Measurements from ENCODE around the gene NIBAN1. TPM values are rescaled to one million over a fixed set of nuclear protein-coding genes. Genes with fewer than 3 reads are reported as not detected.

Gene NIBAN1
- total and polyA plus RNA-seq, 9 of the 15 experiments (the other 6 are each of a cell fraction or from before 2014, with no cell fraction given) = 1.5 to 26.6 (median 16.2) TPM

DNA sequence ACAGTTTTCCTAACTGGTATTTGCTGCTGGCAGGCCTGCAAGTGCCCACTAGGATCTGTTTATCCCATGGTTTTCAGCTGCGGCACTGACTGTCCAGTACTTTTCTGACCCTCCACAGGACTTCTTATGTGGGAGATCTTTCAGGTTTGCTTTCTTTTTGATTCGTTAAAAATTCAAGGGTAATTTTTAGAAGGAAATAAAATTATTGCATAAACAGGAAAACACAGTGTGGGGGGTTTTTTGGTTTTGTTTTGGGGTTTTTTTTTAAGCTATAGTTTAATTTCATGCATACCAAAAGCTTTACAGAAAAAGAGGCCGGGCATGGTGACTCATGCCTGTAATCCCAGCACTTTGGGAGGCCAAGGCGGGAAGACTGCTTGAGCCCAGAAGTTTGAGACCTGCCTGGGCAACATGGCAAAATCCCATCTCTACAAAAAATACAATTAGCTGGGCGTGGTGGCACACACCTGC is 3.6 kb downstream of the NIBAN1 start:
- no peak for DNase-seq (ENCODE audit: extremely low read depth in 1 of 4, low spot score in 3 of 4)
- in situ Hi-C loops (cut with MboI) = no loop called here
- BruUV-seq (replicated peaks) = no TSS peak
- TF ChIP-seq DIDO1 (tag; IDR thresholded peaks at IDR 0.05; ENCODE audit: low read depth) (no peak), JUND (IDR thresholded peaks at IDR 0.05; ENCODE audit: borderline replicate concordance, low read depth, low read length) (0 out of 2 replicates have a peak, but pooled peaks have one; percentile 18), JUND (tag; IDR thresholded peaks at IDR 0.05; ENCODE audit: borderline replicate concordance, low read depth, low read length) (peak; percentile 20; the same call in 1 of the 3 replicates), RBM34 (IDR thresholded peaks at IDR 0.05; ENCODE audit: borderline replicate concordance, insufficient read depth, low read length) (no peak), RBFOX2 (IDR thresholded peaks at IDR 0.05; ENCODE audit: low read depth, low read length) (no peak), PHF21A (IDR thresholded peaks at IDR 0.05; ENCODE audit: borderline replicate concordance, low read depth) (no peak), LARP7 (IDR thresholded peaks at IDR 0.05) (no peak), MAFG (tag; conservative IDR thresholded peaks at IDR 0.05) (no peak), IFI16 (CRISPR knock-in tag; IDR thresholded peaks at IDR 0.05) (no peak), RBBP5 (IDR thresholded peaks at IDR 0.05; ENCODE audit: borderline replicate concordance, insufficient read depth, low read length, poor library complexity, severe bottlenecking) (no peak), FOXA3 (CRISPR knock-in tag; conservative IDR thresholded peaks at IDR 0.05 in 1 of 2, IDR thresholded peaks at IDR 0.05 in 1 of 2) (no peak)
- TF ChIP-seq, protein P1, sequence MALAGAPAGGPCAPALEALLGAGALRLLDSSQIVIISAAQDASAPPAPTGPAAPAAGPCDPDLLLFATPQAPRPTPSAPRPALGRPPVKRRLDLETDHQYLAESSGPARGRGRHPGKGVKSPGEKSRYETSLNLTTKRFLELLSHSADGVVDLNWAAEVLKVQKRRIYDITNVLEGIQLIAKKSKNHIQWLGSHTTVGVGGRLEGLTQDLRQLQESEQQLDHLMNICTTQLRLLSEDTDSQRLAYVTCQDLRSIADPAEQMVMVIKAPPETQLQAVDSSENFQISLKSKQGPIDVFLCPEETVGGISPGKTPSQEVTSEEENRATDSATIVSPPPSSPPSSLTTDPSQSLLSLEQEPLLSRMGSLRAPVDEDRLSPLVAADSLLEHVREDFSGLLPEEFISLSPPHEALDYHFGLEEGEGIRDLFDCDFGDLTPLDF (CRISPR knock-in tag; IDR thresholded peaks at IDR 0.05) = no peak
- TF ChIP-seq, protein P2, sequence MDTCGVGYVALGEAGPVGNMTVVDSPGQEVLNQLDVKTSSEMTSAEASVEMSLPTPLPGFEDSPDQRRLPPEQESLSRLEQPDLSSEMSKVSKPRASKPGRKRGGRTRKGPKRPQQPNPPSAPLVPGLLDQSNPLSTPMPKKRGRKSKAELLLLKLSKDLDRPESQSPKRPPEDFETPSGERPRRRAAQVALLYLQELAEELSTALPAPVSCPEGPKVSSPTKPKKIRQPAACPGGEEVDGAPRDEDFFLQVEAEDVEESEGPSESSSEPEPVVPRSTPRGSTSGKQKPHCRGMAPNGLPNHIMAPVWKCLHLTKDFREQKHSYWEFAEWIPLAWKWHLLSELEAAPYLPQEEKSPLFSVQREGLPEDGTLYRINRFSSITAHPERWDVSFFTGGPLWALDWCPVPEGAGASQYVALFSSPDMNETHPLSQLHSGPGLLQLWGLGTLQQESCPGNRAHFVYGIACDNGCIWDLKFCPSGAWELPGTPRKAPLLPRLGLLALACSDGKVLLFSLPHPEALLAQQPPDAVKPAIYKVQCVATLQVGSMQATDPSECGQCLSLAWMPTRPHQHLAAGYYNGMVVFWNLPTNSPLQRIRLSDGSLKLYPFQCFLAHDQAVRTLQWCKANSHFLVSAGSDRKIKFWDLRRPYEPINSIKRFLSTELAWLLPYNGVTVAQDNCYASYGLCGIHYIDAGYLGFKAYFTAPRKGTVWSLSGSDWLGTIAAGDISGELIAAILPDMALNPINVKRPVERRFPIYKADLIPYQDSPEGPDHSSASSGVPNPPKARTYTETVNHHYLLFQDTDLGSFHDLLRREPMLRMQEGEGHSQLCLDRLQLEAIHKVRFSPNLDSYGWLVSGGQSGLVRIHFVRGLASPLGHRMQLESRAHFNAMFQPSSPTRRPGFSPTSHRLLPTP (IDR thresholded peaks at IDR 0.05; ENCODE audit: borderline replicate concordance, extremely low read depth, insufficient read length) = no peak
- TF ChIP-seq, protein P3, sequence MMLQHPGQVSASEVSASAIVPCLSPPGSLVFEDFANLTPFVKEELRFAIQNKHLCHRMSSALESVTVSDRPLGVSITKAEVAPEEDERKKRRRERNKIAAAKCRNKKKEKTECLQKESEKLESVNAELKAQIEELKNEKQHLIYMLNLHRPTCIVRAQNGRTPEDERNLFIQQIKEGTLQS (IDR thresholded peaks at IDR 0.05) = peak; percentile 35; the same call in 1 of the 2 replicates
- TF ChIP-seq, protein P3 (CRISPR knock-in tag; conservative IDR thresholded peaks at IDR 0.05) = no peak
- TF ChIP-seq, protein P4, sequence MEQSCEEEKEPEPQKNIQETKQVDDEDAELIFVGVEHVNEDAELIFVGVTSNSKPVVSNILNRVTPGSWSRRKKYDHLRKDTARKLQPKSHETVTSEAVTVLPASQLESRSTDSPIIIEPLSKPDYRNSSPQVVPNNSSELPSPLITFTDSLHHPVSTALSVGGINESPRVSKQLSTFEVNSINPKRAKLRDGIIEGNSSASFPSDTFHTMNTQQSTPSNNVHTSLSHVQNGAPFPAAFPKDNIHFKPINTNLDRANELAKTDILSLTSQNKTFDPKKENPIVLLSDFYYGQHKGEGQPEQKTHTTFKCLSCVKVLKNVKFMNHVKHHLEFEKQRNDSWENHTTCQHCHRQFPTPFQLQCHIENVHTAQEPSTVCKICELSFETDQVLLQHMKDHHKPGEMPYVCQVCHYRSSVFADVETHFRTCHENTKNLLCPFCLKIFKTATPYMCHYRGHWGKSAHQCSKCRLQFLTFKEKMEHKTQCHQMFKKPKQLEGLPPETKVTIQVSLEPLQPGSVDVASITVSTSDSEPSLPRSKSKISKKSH (CRISPR knock-in tag; IDR thresholded peaks at IDR 0.05) = no peak

More for the DNA sequence above, 3.6 kb downstream of the NIBAN1 start:
- no peaks in the 10 kb centered on the region for H3K27me3 ChIP-seq (ENCODE audit: control insufficient read depth in 2 of 2, insufficient read depth in 2 of 2, low read length in 2 of 2)
- no peak overlapping the region for H3K4me2 ChIP-seq (ENCODE audit: insufficient read depth, low read length)
- H3K36me3 ChIP-seq (ENCODE audit: control insufficient read depth, insufficient read depth, low read length) = no peaks in the 10 kb centered on the region
- 50% methylated on average over 5 of the region's 5 CpGs for WGBS (ENCODE audit: insufficient coverage, low coverage, missing lambda C conversion rate)
- no peaks in the 10 kb centered on the region for H3K9me1 ChIP-seq (ENCODE audit: control insufficient read depth, insufficient read depth, low read length)
- no peak overlapping the region for H3K9ac ChIP-seq (ENCODE audit: insufficient read depth in 1 of 2, low read depth in 2 of 2, low read length in 2 of 2)
- ChIA-PET CTCF (ENCODE audit: low intra/inter-chr PET ratio) (no interaction called here), POLR2A (interaction anchor here (0.7 to 8.3 kb wide), 6 partner anchors 9 to 197 kb away, joined by 3 to 63 read pairs (median 3); no protein-coding TSS in a partner anchor)
- intact Hi-C loops (cut with micrococcal nuclease) = no loop called here
- ATAC-seq (no peak), FAIRE-seq (no peak)
- no peaks in the 10 kb centered on the region for H3K9me3 ChIP-seq (replicated peaks; ENCODE audit: control insufficient read depth, insufficient read depth, low read depth, low read length)
- no peak overlapping the region for H3K4me3 ChIP-seq
- H3K79me2 ChIP-seq (ENCODE audit: control insufficient read depth, insufficient read depth, low read length) = peaks cover 48% of the 10 kb centered on the region
- no peaks in the 10 kb centered on the region for H4K20me1 ChIP-seq (replicated peaks; ENCODE audit: control insufficient read depth, insufficient read depth, low read length)
- no peak overlapping the region for H3K27ac ChIP-seq (ENCODE audit: extremely low read depth, low read depth, low read length)
- peaks cover 13 to 18% of the 10 kb centered on the region in 2 experiments; a peak in 4 of 5 replicates for H3K4me1 ChIP-seq (replicated peaks in 1 of 2; ENCODE audit: control insufficient read depth in 2 of 2, insufficient read depth in 2 of 2, low read length in 2 of 2)
- H2AFZ ChIP-seq (ENCODE audit: low read depth, low read length) = no peak overlapping the region

Data from K562 (cell line).